Measurements from ENCODE around the gene LHFPL6. TPM values are rescaled to one million over a fixed set of nuclear protein-coding genes. Genes with fewer than 3 reads are reported as not detected.

The LHFPL6 gene
- polyA plus RNA-seq, 3 donors = 0.14 to 0.59 (median 0.46) TPM

DNA sequence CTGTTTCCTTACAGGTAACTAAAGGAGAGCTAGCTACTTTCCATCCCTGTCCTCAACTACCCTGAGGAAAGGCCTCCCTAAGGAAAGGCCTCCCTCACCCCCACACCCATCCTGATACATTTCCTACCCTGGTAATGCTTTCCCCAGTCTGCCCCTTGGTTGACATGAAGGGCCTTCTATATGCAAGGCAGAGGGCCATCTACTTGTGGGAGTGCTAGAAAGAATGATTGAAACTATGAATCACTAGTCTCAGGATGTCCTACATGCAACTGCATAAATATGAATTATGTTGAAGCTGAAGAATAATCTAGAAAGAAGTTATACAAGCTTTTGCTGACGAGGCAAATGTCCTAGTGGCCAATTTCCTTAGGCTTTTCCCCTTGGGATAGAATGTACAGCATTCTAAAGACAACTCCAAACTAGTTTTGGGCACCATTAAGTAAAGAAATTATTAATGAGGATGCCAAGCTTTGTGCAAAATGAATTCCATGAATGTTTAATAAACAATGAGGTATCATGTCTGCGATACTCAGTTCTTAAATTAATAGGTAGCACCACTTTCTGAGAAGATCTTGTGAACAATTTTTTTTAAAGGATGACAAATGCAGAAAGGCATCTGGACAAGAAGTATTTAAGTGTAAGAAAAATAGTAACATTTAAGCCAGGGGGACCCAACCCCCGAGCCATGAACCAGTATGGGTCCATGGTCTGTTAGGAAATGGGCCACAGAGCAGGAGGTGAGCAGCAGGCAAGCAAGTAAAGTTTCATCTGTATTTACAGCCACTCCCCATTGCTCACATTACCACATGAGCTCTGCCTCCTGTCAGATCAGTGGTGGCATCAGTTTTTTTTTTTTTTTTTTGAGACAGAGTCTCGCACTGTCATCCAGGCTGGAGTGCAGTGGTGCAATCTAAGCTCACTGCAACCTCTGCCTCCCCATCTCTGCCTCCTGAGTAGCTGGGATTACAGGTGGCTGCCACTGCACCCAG is 223.0 kb downstream of the LHFPL6 start:
- Mint-ChIP-seq H3K4me3 (no peak overlapping the region), H3K27me3 (ENCODE audit: low read depth in 3 of 3) (peaks cover 0 to 2% (median under 1%) of the 10 kb centered on the region in 3 donors), H3K36me3 (no peaks in the 10 kb centered on the region), H3K9me3 (peaks cover 0 to 6% (median 0%) of the 10 kb centered on the region in 7 donors), H3K27ac (no peak overlapping the region), H3K4me1 (no peaks in the 10 kb centered on the region)
- H4K20me1 ChIP-seq (ENCODE audit: insufficient read depth, low read length) = no peaks in the 10 kb centered on the region
- H2AFZ ChIP-seq (ENCODE audit: insufficient read depth, low read depth, low read length, poor library complexity, severe bottlenecking) = no peak overlapping the region
- no peak overlapping the region for H3K4me2 ChIP-seq (replicated peaks; ENCODE audit: extremely low read depth, low read length, poor library complexity, severe bottlenecking)
- DNase-seq = no peak
- no peaks in the 10 kb centered on the region for H3K4me1 ChIP-seq (ENCODE audit: control insufficient read depth in 1 of 2, insufficient read depth in 2 of 2, low read length in 2 of 2)
- no peaks in the 10 kb centered on the region for H3K27me3 ChIP-seq (ENCODE audit: control insufficient read depth in 2 of 2, insufficient read depth in 2 of 2, low read length in 2 of 2)
- H3K4me3 ChIP-seq (replicated peaks in 1 of 3; ENCODE audit: low read depth in 2 of 3, low read length in 3 of 3) = no peak overlapping the region
- TF ChIP-seq, protein P1, sequence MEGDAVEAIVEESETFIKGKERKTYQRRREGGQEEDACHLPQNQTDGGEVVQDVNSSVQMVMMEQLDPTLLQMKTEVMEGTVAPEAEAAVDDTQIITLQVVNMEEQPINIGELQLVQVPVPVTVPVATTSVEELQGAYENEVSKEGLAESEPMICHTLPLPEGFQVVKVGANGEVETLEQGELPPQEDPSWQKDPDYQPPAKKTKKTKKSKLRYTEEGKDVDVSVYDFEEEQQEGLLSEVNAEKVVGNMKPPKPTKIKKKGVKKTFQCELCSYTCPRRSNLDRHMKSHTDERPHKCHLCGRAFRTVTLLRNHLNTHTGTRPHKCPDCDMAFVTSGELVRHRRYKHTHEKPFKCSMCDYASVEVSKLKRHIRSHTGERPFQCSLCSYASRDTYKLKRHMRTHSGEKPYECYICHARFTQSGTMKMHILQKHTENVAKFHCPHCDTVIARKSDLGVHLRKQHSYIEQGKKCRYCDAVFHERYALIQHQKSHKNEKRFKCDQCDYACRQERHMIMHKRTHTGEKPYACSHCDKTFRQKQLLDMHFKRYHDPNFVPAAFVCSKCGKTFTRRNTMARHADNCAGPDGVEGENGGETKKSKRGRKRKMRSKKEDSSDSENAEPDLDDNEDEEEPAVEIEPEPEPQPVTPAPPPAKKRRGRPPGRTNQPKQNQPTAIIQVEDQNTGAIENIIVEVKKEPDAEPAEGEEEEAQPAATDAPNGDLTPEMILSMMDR (IDR thresholded peaks at IDR 0.05) = no peak
- intact Hi-C loops (cut with micrococcal nuclease) = loop anchor here in 1 of 2 donors (10.0 kb wide), 1 partner anchor 105 kb away; no protein-coding TSS in a partner anchor
- WGBS (ENCODE audit: insufficient coverage) = 80% methylated on average over 1 of the region's 4 CpGs
- H3K9ac ChIP-seq (ENCODE audit: insufficient read depth, low read length, poor library complexity, severe bottlenecking) = no peak overlapping the region
- no peaks in the 10 kb centered on the region for H3K36me3 ChIP-seq (replicated peaks in 1 of 2; ENCODE audit: control insufficient read depth in 1 of 2, insufficient read depth in 2 of 2, low read length in 2 of 2)
- no peaks in the 10 kb centered on the region for H3K9me3 ChIP-seq (replicated peaks in 1 of 2; ENCODE audit: control insufficient read depth in 1 of 2, insufficient read depth in 1 of 2, low read length in 2 of 2)
- no peak overlapping the region for H3K27ac ChIP-seq (ENCODE audit: low read depth in 1 of 2, low read length in 2 of 2)
- H3K79me2 ChIP-seq (ENCODE audit: insufficient read depth, low read length) = no peaks in the 10 kb centered on the region

DNA sequence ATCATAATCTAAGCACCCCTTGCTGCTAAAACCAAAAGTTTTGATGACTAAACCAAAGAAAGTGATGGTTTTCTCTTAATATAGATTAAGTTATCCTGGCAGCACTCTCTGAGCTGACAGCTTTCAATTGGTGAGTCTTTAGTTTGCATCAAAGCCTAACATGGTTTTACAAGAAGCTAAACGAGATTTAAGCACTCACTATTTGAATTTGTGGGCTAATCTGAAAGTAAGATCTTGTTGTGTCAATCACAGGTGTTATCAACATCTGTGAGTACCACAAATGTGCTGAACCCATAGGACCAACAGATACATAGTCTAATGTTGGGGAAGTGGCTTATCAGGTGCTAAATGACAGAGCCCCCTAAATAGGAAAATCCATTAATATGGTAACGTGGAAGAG is 223.9 kb downstream of the LHFPL6 start:
- no peaks in the 10 kb centered on the region for H3K79me2 ChIP-seq (ENCODE audit: insufficient read depth, low read length)
- intact Hi-C loops (cut with micrococcal nuclease) = loop anchor here in 1 of 2 donors (10.0 kb wide), 1 partner anchor 106 kb away; no protein-coding TSS in a partner anchor
- Mint-ChIP-seq H3K27me3 (ENCODE audit: low read depth in 3 of 3) (peaks cover 0 to 5% (median 2%) of the 10 kb centered on the region in 3 donors), H3K27ac (no peak overlapping the region), H3K36me3 (no peaks in the 10 kb centered on the region), H3K9me3 (peaks cover 0 to 6% (median 0%) of the 10 kb centered on the region in 7 donors), H3K4me1 (no peaks in the 10 kb centered on the region), H3K4me3 (no peak overlapping the region)
- no peaks in the 10 kb centered on the region for H3K36me3 ChIP-seq (replicated peaks in 1 of 2; ENCODE audit: control insufficient read depth in 1 of 2, insufficient read depth in 2 of 2, low read length in 2 of 2)
- no peaks in the 10 kb centered on the region for H3K27me3 ChIP-seq (ENCODE audit: control insufficient read depth in 2 of 2, insufficient read depth in 2 of 2, low read length in 2 of 2)
- no peak overlapping the region for H3K9ac ChIP-seq (ENCODE audit: insufficient read depth, low read length, poor library complexity, severe bottlenecking)
- H3K4me1 ChIP-seq (ENCODE audit: control insufficient read depth in 1 of 2, insufficient read depth in 2 of 2, low read length in 2 of 2) = no peaks in the 10 kb centered on the region
- no peaks in the 10 kb centered on the region for H4K20me1 ChIP-seq (ENCODE audit: insufficient read depth, low read length)
- no CpG with 5 or more reads among the region's 2 CpGs for WGBS (ENCODE audit: insufficient coverage)
- no peak for DNase-seq
- TF ChIP-seq, protein P1 (IDR thresholded peaks at IDR 0.05) = no peak
- no peaks in the 10 kb centered on the region for H3K9me3 ChIP-seq (replicated peaks in 1 of 2; ENCODE audit: control insufficient read depth in 1 of 2, insufficient read depth in 1 of 2, low read length in 2 of 2)
- no peak overlapping the region for H3K27ac ChIP-seq (ENCODE audit: low read depth in 1 of 2, low read length in 2 of 2)
- H2AFZ ChIP-seq (ENCODE audit: insufficient read depth, low read depth, low read length, poor library complexity, severe bottlenecking) = no peak overlapping the region
- no peak overlapping the region for H3K4me3 ChIP-seq (replicated peaks in 1 of 3; ENCODE audit: low read depth in 2 of 3, low read length in 3 of 3)
- no peak overlapping the region for H3K4me2 ChIP-seq (replicated peaks; ENCODE audit: extremely low read depth, low read length, poor library complexity, severe bottlenecking)

All from CD14-positive monocyte (primary cell).